K562 (cell line): Measurements from ENCODE around the gene DSG3. TPM values are rescaled to one million over a fixed set of nuclear protein-coding genes. Genes with fewer than 3 reads are reported as not detected.

Source experiments
- ATAC-seq: fragments of 200-7000 bp; cut with Tn5 transposase; 3 replicates; pipeline ENCODE4 v1.9.1; 2020; ENCODE audit warnings: moderate library complexity
- BruUV-seq: library from RNA; stranded (reverse); fragments of 400-500 nt; replicated peaks from 2 replicates; lab custom pipeline; 2021; lab: Mats Ljungman, UMichigan
- CTCF ChIA-PET: fragments of 300-600 bp; formaldehyde crosslinking; extraction: SDS; loops from one replicate; lab custom pipeline; 2021; ENCODE audit warnings: low intra/inter-chr PET ratio; lab: Yijun Ruan, JAX
- POLR2A ChIA-PET: fragments of 300-600, 350-650 bp; sonication (Branson Sonifier 250); formaldehyde crosslinking; extraction: SDS; loops from one replicate; lab custom pipeline; 2021; ENCODE audit warnings: antibody characterized with exemption, inconsistent platforms; lab: Yijun Ruan, JAX
- DNase-seq, 4 experiments: peaks; one replicate each; pipeline versions ENCODE4 v3.0.0 to v3.0.0-alpha.2; 2011 to 2018; ENCODE audit warnings: low spot score in 3 of 4, mixed read lengths in 3 of 4; ENCODE audit errors: extremely low read depth in 1 of 4
- FAIRE-seq: peaks from 2 replicates; lab custom pipeline; 2011; peaks lifted over from hg19 to GRCh38; lab: Jason Lieb, UNC
- H2AFZ ChIP-seq: 2 replicates; pipeline ENCODE4 v1.6.0; 2011; ENCODE audit warnings: low read depth, low read length, control low read depth, inconsistent platforms
- H3K27ac ChIP-seq: fragments of 200-600 bp; 3 replicates; pipeline ENCODE4 v1.8.0; 2011; ENCODE audit warnings: low read depth, mild to moderate bottlenecking, control low read depth, inconsistent platforms, low read length, moderate library complexity, mixed read lengths; ENCODE audit errors: extremely low read depth
- H3K27me3 ChIP-seq, 2 experiments: fragments of 300-600 bp in 1 of 2; 2 replicates in 1 of 2; 3 replicates in 1 of 2; pipeline versions ENCODE4 v1.6.0 to v1.8.0; 2011; ENCODE audit warnings: inconsistent platforms in 2 of 2, low read length in 2 of 2, mild to moderate bottlenecking in 1 of 2, mixed read lengths in 1 of 2, moderate library complexity in 1 of 2; ENCODE audit not compliant: control insufficient read depth in 2 of 2, insufficient read depth in 2 of 2
- H3K36me3 ChIP-seq: fragments of 300-600 bp; 3 replicates; pipeline ENCODE4 v1.8.0; 2011; ENCODE audit warnings: mild to moderate bottlenecking, low read length, inconsistent platforms; ENCODE audit not compliant: control insufficient read depth, insufficient read depth
- H3K4me1 ChIP-seq, 2 experiments: fragments of 200-600 bp in 1 of 2; replicated peaks in 1 of 2; 2 replicates in 1 of 2; 3 replicates in 1 of 2; pipeline versions ENCODE4 v1.5.1 to v1.8.0; 2011; ENCODE audit warnings: inconsistent platforms in 2 of 2, low read length in 2 of 2, mild to moderate bottlenecking in 1 of 2, mixed read lengths in 1 of 2, moderate library complexity in 1 of 2; ENCODE audit not compliant: control insufficient read depth in 2 of 2, insufficient read depth in 2 of 2
- H3K4me2 ChIP-seq: 2 replicates; pipeline ENCODE4 v1.6.1; 2011; ENCODE audit warnings: low read length, control low read depth, inconsistent platforms, mixed read lengths; ENCODE audit not compliant: insufficient read depth
- H3K4me3 ChIP-seq: fragments of 200-600 bp; sonication (generic), shearing (Covaris generic); 2 replicates; pipeline ENCODE4 v1.5.1; 2016; ENCODE audit warnings: control low read depth, inconsistent platforms
- H3K79me2 ChIP-seq: fragments of 200-600 bp; 3 replicates; pipeline ENCODE4 v1.8.0; 2011; ENCODE audit warnings: low read length, inconsistent platforms; ENCODE audit not compliant: control insufficient read depth, insufficient read depth
- H3K9ac ChIP-seq, 2 experiments: 2 replicates each; pipeline versions ENCODE4 v1.6.0 to v1.6.1; 2011; ENCODE audit warnings: low read depth in 2 of 2, low read length in 2 of 2, control low read depth in 1 of 2, inconsistent platforms in 1 of 2, mild to moderate bottlenecking in 1 of 2, mixed read lengths in 1 of 2; ENCODE audit not compliant: insufficient read depth in 1 of 2
- H3K9me1 ChIP-seq: one replicate; pipeline ENCODE4 v1.6.0; 2011; ENCODE audit warnings: inconsistent platforms, mild to moderate bottlenecking, low read length, moderate library complexity; ENCODE audit not compliant: control insufficient read depth, insufficient read depth
- H3K9me3 ChIP-seq: replicated peaks from 2 replicates; pipeline ENCODE4 v1.5.1; 2011; ENCODE audit warnings: low read depth, low read length, inconsistent platforms; ENCODE audit not compliant: control insufficient read depth, insufficient read depth
- H4K20me1 ChIP-seq: replicated peaks from 2 replicates; pipeline ENCODE4 v1.6.1; 2011; ENCODE audit warnings: low read length, inconsistent platforms, mixed read lengths; ENCODE audit not compliant: control insufficient read depth, insufficient read depth
- BDP1 ChIP-seq: IDR thresholded peaks from 3 replicates; pipeline ENCODE4 v1.6.1; 2011; ENCODE audit not compliant: insufficient read length, insufficient read depth
- CBFA2T3 ChIP-seq: fragments of 450-650 bp; IDR thresholded peaks from 2 replicates; pipeline ENCODE4 v1.6.1; 2017
- KAT2B ChIP-seq: IDR thresholded peaks from one replicate; pipeline ENCODE4 v1.6.1; 2012; ENCODE audit warnings: low read depth, mild to moderate bottlenecking, control low read depth, inconsistent platforms, low read length, moderate library complexity
- NKRF ChIP-seq: fragments of 450-650 bp; IDR thresholded peaks from 2 replicates; pipeline ENCODE4 v1.6.1; 2016; ENCODE audit warnings: borderline replicate concordance
- POLR2G ChIP-seq: fragments of 200-400 bp; formaldehyde crosslinking; IDR thresholded peaks from 2 replicates; pipeline ENCODE4 v1.6.1; 2017; ENCODE audit warnings: low read depth, mild to moderate bottlenecking, antibody characterized with exemption, low read length, moderate library complexity
- THRAP3 ChIP-seq: fragments of 450-650 bp; IDR thresholded peaks from 2 replicates; pipeline ENCODE4 v1.6.1; 2016; ENCODE audit warnings: mild to moderate bottlenecking, inconsistent platforms, borderline replicate concordance
- WGBS: fragments of 100-300 bp; shearing (Covaris generic); methylation state at CpG from one replicate; pipeline ENCODE4 v1.1.6; 2016; ENCODE audit warnings: low coverage, mixed read lengths; ENCODE audit not compliant: insufficient coverage; ENCODE audit errors: missing lambda C conversion rate; 5-methylcytosine and 5-hydroxymethylcytosine counted together
- in situ Hi-C: fragments of 300-500 bp; cut with MboI; formaldehyde crosslinking; loops from 4 replicates; pipeline ENCODE4 v1.15.0; 2018; ENCODE audit warnings: inconsistent platforms, mixed read lengths
- intact Hi-C: fragments of 100-400 bp; cut with micrococcal nuclease; formaldehyde crosslinking; loops from 2 replicates; pipeline ENCODE4 v1.14.2; 2022
- polyA plus RNA-seq, 8 experiments: library from polyadenylated mRNA; depleted of rRNA in 4 of 8; stranded (reverse) in 5 of 8; unstranded in 3 of 8; fragments of >200 nt; fragmentation: Nextera tagmentation in 2 of 8; fragmentation: Illumina TruSeq in 1 of 8; extraction: Ambion mirVana in 2 of 8; extraction: Trizol in 1 of 8; gene quantifications; 2 replicates each; pipeline versions ENCODE4 v1.2.1 to v1.2.3, GENCODE V29; 2011 to 2014; ENCODE audit warnings: inconsistent platforms in 1 of 8, missing spikeins in 1 of 8
- total RNA-seq, 7 experiments: library from RNA; depleted of rRNA in 6 of 7; stranded (reverse); fragments of >200 nt in 6 of 7; fragmentation: Illumina TruSeq in 2 of 7; extraction: Trizol in 2 of 7; gene quantifications; 2 replicates each; pipeline versions ENCODE4 v1.2.1 to v1.2.3, GENCODE V29; 2011 to 2021; ENCODE audit warnings: low replicate concordance in 1 of 7
- TF ChIP-seq, protein P1 (sequence below): fragments of 200-800 bp; sonication (Bioruptor generic); IDR thresholded peaks from 2 replicates; pipeline ENCODE4 v1.6.1; 2017; ENCODE audit warnings: missing genetic modification characterization, missing compliant biosample characterization
- TF ChIP-seq, protein P2 (sequence below), 2 experiments: IDR thresholded peaks; 2 replicates each; pipeline ENCODE4 v1.6.1; 2011; ENCODE audit warnings: borderline replicate concordance in 1 of 2, control low read depth in 1 of 2, low read depth in 1 of 2, low read length in 1 of 2, mild to moderate bottlenecking in 1 of 2, mixed read lengths in 1 of 2, moderate library complexity in 1 of 2; ENCODE audit not compliant: insufficient read depth in 1 of 2, insufficient read length in 1 of 2, poor library complexity in 1 of 2, severe bottlenecking in 1 of 2; ENCODE audit errors: extremely low read depth in 1 of 2

The DSG3 gene
- total and polyA plus RNA-seq, 9 of the 15 experiments (the other 6 are each of a cell fraction or from before 2014, with no cell fraction given): 0.04 to 0.18 (median 0.07) TPM; not detected in 1

GRCh38 chr18:31440787-31441186 lies 6.8 kb upstream of the DSG3 start (continued):
- no peak for TF ChIP-seq NKRF

DNA sequence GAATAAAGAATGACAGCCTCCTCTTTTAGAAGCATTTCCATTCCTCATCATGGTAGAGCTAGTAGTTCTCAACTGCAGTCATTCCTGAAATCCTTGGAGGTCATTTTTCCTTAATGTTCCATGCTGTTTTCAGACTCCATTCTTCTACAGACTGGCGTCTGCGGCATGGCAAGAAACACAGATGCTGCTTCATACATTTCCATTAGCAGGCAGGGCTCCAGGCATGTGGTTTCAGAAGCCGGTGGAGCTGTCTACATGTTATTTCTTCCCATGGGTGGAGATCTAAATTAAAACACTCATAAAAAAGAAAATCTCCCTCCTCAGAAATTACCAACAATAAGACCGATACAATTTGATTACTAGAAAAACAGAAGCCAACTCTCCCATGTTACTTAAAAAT lies 6.0 kb upstream of the DSG3 start:
- no peak overlapping the region for H2AFZ ChIP-seq
- no TSS peak for BruUV-seq
- H3K9ac ChIP-seq: no peak overlapping the region
- in situ Hi-C loops (no loop called here), intact Hi-C loops (no loop called here)
- H3K4me2 ChIP-seq: no peak overlapping the region
- no peaks in the 10 kb centered on the region for H3K79me2 ChIP-seq
- POLR2A ChIA-PET: interaction anchor here (0.7 kb wide), 1 partner anchor 11 kb away, joined by 3 read pairs; no protein-coding TSS in a partner anchor
- 5% methylated on average over 4 of the region's 4 CpGs for WGBS
- no peaks in the 10 kb centered on the region for H3K36me3 ChIP-seq
- H3K9me1 ChIP-seq: no peaks in the 10 kb centered on the region
- FAIRE-seq (no peak), ATAC-seq (no peak)
- CTCF ChIA-PET: no interaction called here
- no peaks in the 10 kb centered on the region for H3K4me1 ChIP-seq
- no peaks in the 10 kb centered on the region; a peak in 2 of 5 replicates for H3K27me3 ChIP-seq
- no peaks in the 10 kb centered on the region for H3K9me3 ChIP-seq
- H4K20me1 ChIP-seq: no peaks in the 10 kb centered on the region
- TF ChIP-seq CBFA2T3 (no peak), THRAP3 (no peak), POLR2G (no peak), BDP1 (no peak), KAT2B (no peak)
- TF ChIP-seq, protein P1, sequence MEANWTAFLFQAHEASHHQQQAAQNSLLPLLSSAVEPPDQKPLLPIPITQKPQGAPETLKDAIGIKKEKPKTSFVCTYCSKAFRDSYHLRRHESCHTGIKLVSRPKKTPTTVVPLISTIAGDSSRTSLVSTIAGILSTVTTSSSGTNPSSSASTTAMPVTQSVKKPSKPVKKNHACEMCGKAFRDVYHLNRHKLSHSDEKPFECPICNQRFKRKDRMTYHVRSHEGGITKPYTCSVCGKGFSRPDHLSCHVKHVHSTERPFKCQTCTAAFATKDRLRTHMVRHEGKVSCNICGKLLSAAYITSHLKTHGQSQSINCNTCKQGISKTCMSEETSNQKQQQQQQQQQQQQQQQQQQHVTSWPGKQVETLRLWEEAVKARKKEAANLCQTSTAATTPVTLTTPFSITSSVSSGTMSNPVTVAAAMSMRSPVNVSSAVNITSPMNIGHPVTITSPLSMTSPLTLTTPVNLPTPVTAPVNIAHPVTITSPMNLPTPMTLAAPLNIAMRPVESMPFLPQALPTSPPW (CRISPR knock-in tag): no peak
- TF ChIP-seq, protein P2, sequence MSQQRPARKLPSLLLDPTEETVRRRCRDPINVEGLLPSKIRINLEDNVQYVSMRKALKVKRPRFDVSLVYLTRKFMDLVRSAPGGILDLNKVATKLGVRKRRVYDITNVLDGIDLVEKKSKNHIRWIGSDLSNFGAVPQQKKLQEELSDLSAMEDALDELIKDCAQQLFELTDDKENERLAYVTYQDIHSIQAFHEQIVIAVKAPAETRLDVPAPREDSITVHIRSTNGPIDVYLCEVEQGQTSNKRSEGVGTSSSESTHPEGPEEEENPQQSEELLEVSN (IDR thresholded peaks at IDR 0.05; ENCODE audit: borderline replicate concordance in 1 of 2, extremely low read depth in 1 of 2, insufficient read depth in 1 of 2, insufficient read length in 1 of 2, low read depth in 1 of 2, low read length in 1 of 2, poor library complexity in 1 of 2, severe bottlenecking in 1 of 2): no peak
- TF ChIP-seq, all 486 proteins: peak for 0
- Histone ChIP-seq H3K27ac (no peak overlapping the region), H3K4me3 (no peak overlapping the region)
- no peak for DNase-seq
